GM12892 (cell line): Measurements from ENCODE around the gene SLC25A20.

ENCODE experiments used
- POLR2A ChIP-seq: IDR thresholded peaks from 2 replicates; pipeline ENCODE4 v1.6.1; 2011; ENCODE audit warnings: low read depth, low read length, control low read depth
- TAF1 ChIP-seq: IDR thresholded peaks from 2 replicates; pipeline ENCODE4 v1.6.1; 2011; ENCODE audit warnings: low read depth, mild to moderate bottlenecking, control low read depth, low read length, borderline replicate concordance

DNA sequence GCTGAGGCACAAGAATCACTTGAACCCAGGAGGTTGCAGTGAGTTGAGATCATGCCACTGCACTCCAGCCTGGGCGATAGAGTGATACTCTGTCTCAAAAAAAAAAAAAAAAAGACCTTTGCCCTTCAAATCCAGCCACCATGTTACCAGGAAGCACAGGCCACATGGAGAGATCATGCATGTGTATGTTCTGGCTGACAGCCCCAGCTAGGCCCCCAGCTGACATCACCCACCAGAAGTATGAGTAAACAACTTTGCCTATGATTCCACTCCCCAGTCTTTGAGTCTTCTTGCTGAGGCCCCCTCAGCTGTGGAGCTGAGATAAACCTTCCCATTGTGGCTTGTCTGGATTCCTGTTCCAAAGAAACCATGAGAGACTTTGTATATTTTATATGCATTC is 16.6 kb upstream of the SLC25A20 start:
- TF ChIP-seq TAF1 (no peak), POLR2A (no peak)
